SK-N-SH (cell line): Measurements from ENCODE around the gene NRIP2. TPM values are rescaled to one million over a fixed set of nuclear protein-coding genes. Genes with fewer than 3 reads are reported as not detected.

Experiments
- CTCF ChIA-PET: fragments of 300-600, 350-600 bp; formaldehyde crosslinking; extraction: SDS; loops from one replicate; lab custom pipeline; 2021; lab: Yijun Ruan, JAX
- POLR2A ChIA-PET: fragments of 350-600 bp; sonication (Branson Sonifier 250); formaldehyde crosslinking; extraction: SDS; loops from one replicate; lab custom pipeline; 2020; ENCODE audit warnings: antibody characterized with exemption, inconsistent platforms; lab: Yijun Ruan, JAX
- DNase-seq: peaks from one replicate; pipeline ENCODE4 v3.0.0; 2012
- H2AFZ ChIP-seq: fragments of 200-600 bp; sonication (generic); 2 replicates; pipeline ENCODE4 v1.8.1; 2016; ENCODE audit warnings: antibody characterized with exemption, mild to moderate bottlenecking, low read depth
- H3F3A ChIP-seq: fragments of 200-600 bp; sonication (generic); replicated peaks from 2 replicates; pipeline ENCODE3; 2016; ENCODE audit warnings: antibody characterized with exemption, mild to moderate bottlenecking; ENCODE audit not compliant: insufficient read depth
- H3K27ac ChIP-seq, 2 experiments: fragments of 200-500 bp in 1 of 2; fragments of 200-600 bp in 1 of 2; sonication (Bioruptor generic) in 1 of 2; sonication (generic), shearing (Covaris generic) in 1 of 2; 2 replicates each; pipeline versions ENCODE4 v1.5.1 to v1.6.1; 2014 to 2016; ENCODE audit warnings: low read depth in 2 of 2, inconsistent platforms in 1 of 2, low read length in 1 of 2, mild to moderate bottlenecking in 1 of 2, mixed read lengths in 1 of 2
- H3K27me3 ChIP-seq: fragments of 200-600 bp; sonication (generic), shearing (Covaris generic); 2 replicates; pipeline ENCODE4 v1.6.1; 2016; ENCODE audit warnings: mixed run types; ENCODE audit not compliant: insufficient read depth
- H3K36me3 ChIP-seq, 2 experiments: fragments of 200-500 bp in 1 of 2; fragments of 200-600 bp in 1 of 2; sonication (Bioruptor generic) in 1 of 2; sonication (generic) in 1 of 2; replicated peaks in 1 of 2; 2 replicates each; pipeline versions ENCODE3 to v1.5.1; 2014 to 2016; ENCODE audit warnings: low read length in 1 of 2, mild to moderate bottlenecking in 1 of 2; ENCODE audit not compliant: insufficient read depth in 2 of 2, control insufficient read depth in 1 of 2
- H3K4me1 ChIP-seq, 2 experiments: fragments of 200-500 bp in 1 of 2; fragments of 200-600 bp in 1 of 2; sonication (Bioruptor generic) in 1 of 2; sonication (generic), shearing (Covaris generic) in 1 of 2; 2 replicates each; pipeline versions ENCODE4 v1.5.1 to v1.6.1; 2014 to 2016; ENCODE audit warnings: low read depth in 1 of 2, low read length in 1 of 2, mixed run types in 1 of 2; ENCODE audit not compliant: insufficient read depth in 2 of 2, control insufficient read depth in 1 of 2
- H3K4me2 ChIP-seq: fragments of 200-600 bp; sonication (generic), shearing (Covaris generic); 2 replicates; pipeline ENCODE4 v1.6.1; 2017; ENCODE audit warnings: mixed run types
- H3K4me3 ChIP-seq, 2 experiments: fragments of 200-500 bp in 1 of 2; fragments of 200-600 bp in 1 of 2; sonication (Bioruptor generic) in 1 of 2; sonication (generic), shearing (Covaris generic) in 1 of 2; 2 replicates each; pipeline versions ENCODE4 v1.5.1 to v1.8.1; 2014 to 2016; ENCODE audit warnings: low read depth in 2 of 2, inconsistent platforms in 1 of 2, low read length in 1 of 2, mild to moderate bottlenecking in 1 of 2, mixed read lengths in 1 of 2, moderate library complexity in 1 of 2
- H3K79me2 ChIP-seq: fragments of 200-600 bp; sonication (generic); 2 replicates; pipeline ENCODE4 v1.8.1; 2017; ENCODE audit warnings: mild to moderate bottlenecking; ENCODE audit not compliant: insufficient read depth
- H3K9ac ChIP-seq: fragments of 200-600 bp; sonication (generic); 2 replicates; pipeline ENCODE4 v1.6.1; 2017; ENCODE audit warnings: mixed run types
- H3K9me2 ChIP-seq: fragments of 200-600 bp; sonication (generic); 2 replicates; pipeline ENCODE4 v1.6.1; 2017; ENCODE audit warnings: mixed run types
- H3K9me3 ChIP-seq: fragments of 200-600 bp; sonication (generic); 2 replicates; pipeline ENCODE4 v1.6.1; 2017; ENCODE audit warnings: mixed run types, mild to moderate bottlenecking, moderate library complexity
- H4K20me1 ChIP-seq: fragments of 200-600 bp; sonication (generic); 2 replicates; pipeline ENCODE4 v1.6.1; 2017; ENCODE audit warnings: mild to moderate bottlenecking, mixed run types; ENCODE audit not compliant: insufficient read depth
- CTCF ChIP-seq: fragments of 200-600 bp; sonication (generic); IDR thresholded peaks from 2 replicates; pipeline ENCODE4 v1.6.1; 2017; ENCODE audit warnings: antibody characterized with exemption, mild to moderate bottlenecking, moderate library complexity
- EZH2phosphoT487 ChIP-seq: fragments of 200-600 bp; sonication (generic); IDR thresholded peaks from 2 replicates; pipeline ENCODE4 v1.6.1; 2017; ENCODE audit warnings: low read depth, mixed run types, mild to moderate bottlenecking, antibody characterized with exemption, moderate library complexity, borderline replicate concordance
- IRF3 ChIP-seq: fragments of 150-350 bp; IDR thresholded peaks from 2 replicates; pipeline ENCODE4 v1.6.1; 2016; ENCODE audit warnings: mild to moderate bottlenecking, low read depth, low read length
- JUND ChIP-seq: IDR thresholded peaks from 2 replicates; pipeline ENCODE4 v1.4.0; 2012
- NFIC ChIP-seq: IDR thresholded peaks from 2 replicates; pipeline ENCODE4 v1.4.0; 2012; ENCODE audit warnings: borderline replicate concordance
- RAD21 ChIP-seq: IDR thresholded peaks from 2 replicates; pipeline ENCODE4 v1.6.1; 2012; ENCODE audit warnings: mild to moderate bottlenecking, low read length
- RFX5 ChIP-seq: IDR thresholded peaks from 2 replicates; pipeline ENCODE4 v1.6.1; 2012; ENCODE audit warnings: mild to moderate bottlenecking, improper control_type of control experiment, low read length
- SMC3 ChIP-seq: IDR thresholded peaks from 2 replicates; pipeline ENCODE4 v1.6.1; 2012; ENCODE audit warnings: low read depth, low read length, improper control_type of control experiment
- TEAD4 ChIP-seq: IDR thresholded peaks from 2 replicates; pipeline ENCODE4 v1.4.0; 2012; ENCODE audit warnings: mild to moderate bottlenecking, borderline replicate concordance; ENCODE audit not compliant: insufficient read depth
- YY1 ChIP-seq: IDR thresholded peaks from 2 replicates; pipeline ENCODE4 v1.4.0; 2012; ENCODE audit warnings: low read depth, mild to moderate bottlenecking
- WGBS: methylation state at CpG from one replicate; pipeline ENCODE4 v1.1.6; 2017; ENCODE audit warnings: low lambda C conversion rate; 5-methylcytosine and 5-hydroxymethylcytosine counted together
- polyA plus RNA-seq, 3 experiments: library from polyadenylated mRNA; depleted of rRNA; stranded (reverse); fragments of >200 nt; gene quantifications; 2 replicates each; pipeline ENCODE4 v1.2.3, GENCODE V29; 2012
- TF ChIP-seq, protein P1 (sequence below): IDR thresholded peaks from 2 replicates; pipeline ENCODE4 v1.4.0; 2012; ENCODE audit warnings: low read depth, borderline replicate concordance

Gene NRIP2
- polyA plus RNA-seq, 1 of the 3 experiments (the other 2 are of a cell fraction), result not detected

DNA sequence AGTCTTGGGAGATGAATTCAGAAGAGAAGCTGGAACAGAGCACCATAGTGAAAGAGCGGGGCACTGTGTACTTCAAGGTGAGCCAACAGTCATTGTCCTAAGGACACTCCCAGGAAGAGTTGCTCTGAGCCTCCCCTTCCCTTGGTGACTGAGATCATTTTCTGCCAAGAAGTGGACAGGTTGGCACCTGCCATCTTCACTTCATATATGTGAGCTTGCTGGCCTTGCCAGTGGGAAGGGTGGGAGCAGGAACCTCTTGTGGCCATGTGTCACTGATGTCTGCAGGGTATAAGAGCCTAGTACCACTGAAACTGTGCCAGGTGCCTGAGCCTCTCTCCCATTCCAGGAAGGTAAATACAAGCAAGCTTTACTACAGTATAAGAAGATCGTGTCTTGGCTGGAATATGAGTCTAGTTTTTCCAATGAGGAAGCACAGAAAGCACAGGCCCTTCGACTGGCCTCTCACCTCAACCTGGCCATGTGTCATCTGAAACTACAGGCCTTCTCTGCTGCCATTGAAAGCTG lies 34.7 kb downstream of the NRIP2 start:
- no peak for DNase-seq
- H3K9me3 ChIP-seq, result no peaks in the 10 kb centered on the region
- peaks cover 50 to 86% of the 10 kb centered on the region in 2 experiments for H3K36me3 ChIP-seq
- peaks cover 0 to 23% of the 10 kb centered on the region in 2 experiments; a peak in 3 of 4 replicates for H3K4me1 ChIP-seq
- peaks cover 24% of the 10 kb centered on the region for H3K79me2 ChIP-seq
- no peak overlapping the region for H2AFZ ChIP-seq
- 0 out of 2 replicates have a peak, but pooled peaks cover 5% of the 10 kb centered on the region for H4K20me1 ChIP-seq
- no peaks in the 10 kb centered on the region for H3K9me2 ChIP-seq
- H3K4me2 ChIP-seq, result no peak overlapping the region
- H3K4me3 ChIP-seq, result no peak overlapping the region
- no peaks in the 10 kb centered on the region for H3K27me3 ChIP-seq
- H3K9ac ChIP-seq, result no peak overlapping the region
- H3F3A ChIP-seq, result no peaks in the 10 kb centered on the region
- H3K27ac ChIP-seq, result no peak overlapping the region
- 87% methylated on average over 3 of the region's 3 CpGs for WGBS
- TF ChIP-seq RFX5, result no peak
- TF ChIP-seq IRF3, result no peak
- no peak for TF ChIP-seq TEAD4
- TF ChIP-seq NFIC, result no peak
- TF ChIP-seq, protein P1, sequence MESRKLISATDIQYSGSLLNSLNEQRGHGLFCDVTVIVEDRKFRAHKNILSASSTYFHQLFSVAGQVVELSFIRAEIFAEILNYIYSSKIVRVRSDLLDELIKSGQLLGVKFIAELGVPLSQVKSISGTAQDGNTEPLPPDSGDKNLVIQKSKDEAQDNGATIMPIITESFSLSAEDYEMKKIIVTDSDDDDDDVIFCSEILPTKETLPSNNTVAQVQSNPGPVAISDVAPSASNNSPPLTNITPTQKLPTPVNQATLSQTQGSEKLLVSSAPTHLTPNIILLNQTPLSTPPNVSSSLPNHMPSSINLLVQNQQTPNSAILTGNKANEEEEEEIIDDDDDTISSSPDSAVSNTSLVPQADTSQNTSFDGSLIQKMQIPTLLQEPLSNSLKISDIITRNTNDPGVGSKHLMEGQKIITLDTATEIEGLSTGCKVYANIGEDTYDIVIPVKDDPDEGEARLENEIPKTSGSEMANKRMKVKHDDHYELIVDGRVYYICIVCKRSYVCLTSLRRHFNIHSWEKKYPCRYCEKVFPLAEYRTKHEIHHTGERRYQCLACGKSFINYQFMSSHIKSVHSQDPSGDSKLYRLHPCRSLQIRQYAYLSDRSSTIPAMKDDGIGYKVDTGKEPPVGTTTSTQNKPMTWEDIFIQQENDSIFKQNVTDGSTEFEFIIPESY, result no peak
- TF ChIP-seq JUND, result no peak
- no peak for TF ChIP-seq EZH2phosphoT487
- TF ChIP-seq SMC3, result no peak
- ChIA-PET POLR2A (no interaction called here), CTCF (interaction anchor here (0.5 to 2.8 kb wide), 6 partner anchors 11 to 234 kb away, joined by 3 to 18 read pairs (median 4); no protein-coding TSS in a partner anchor)

DNA sequence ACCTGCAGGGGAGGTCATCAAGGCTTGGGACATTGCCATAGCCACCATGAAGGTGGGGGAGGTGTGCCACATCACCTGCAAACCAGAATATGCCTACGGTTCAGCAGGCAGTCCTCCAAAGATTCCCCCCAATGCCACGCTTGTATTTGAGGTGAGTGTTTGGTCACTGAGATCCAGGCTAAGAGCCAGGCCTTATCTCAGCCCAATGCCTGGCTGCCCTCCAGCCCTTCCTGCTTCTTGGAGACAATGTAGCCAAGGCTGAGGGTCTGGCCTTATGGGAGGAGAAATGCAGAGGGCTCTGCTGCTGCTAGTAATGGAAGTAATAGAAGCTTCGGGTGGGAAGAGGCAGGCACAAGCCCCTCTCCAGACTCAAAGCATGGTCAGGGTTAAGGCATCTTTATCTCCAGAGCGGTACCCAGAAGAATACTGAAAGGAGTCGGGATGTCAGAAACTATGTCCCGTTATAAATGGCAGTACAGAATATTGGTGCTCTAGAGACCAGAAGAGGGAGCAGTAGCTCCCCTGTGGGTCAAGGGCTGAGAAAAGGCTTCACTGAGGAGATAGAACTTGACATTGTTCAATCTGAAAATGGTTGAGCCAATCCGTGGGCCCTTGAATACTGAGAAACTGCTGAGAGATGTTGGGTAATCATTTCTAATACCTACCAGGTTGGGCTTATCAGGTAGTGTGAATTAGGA lies 37.0 kb downstream of the NRIP2 start:
- TF ChIP-seq CTCF (peak; percentile 26), YY1 (no peak), RFX5 (no peak), RAD21 (0 out of 2 replicates have a peak, but pooled peaks have one; percentile 5)
- Histone ChIP-seq H3K79me2 (peaks cover 24% of the 10 kb centered on the region), H3K4me1 (peaks cover 0 to 23% of the 10 kb centered on the region in 2 experiments; a peak in 3 of 4 replicates), H3K9me3 (no peaks in the 10 kb centered on the region), H3K4me3 (no peak overlapping the region; a peak in 1 of 4 replicates), H3K9me2 (no peaks in the 10 kb centered on the region), H3K9ac (no peak overlapping the region), H3K27me3 (no peaks in the 10 kb centered on the region), H4K20me1 (0 out of 2 replicates have a peak, but pooled peaks cover 5% of the 10 kb centered on the region), H3K36me3 (peaks cover 40 to 64% of the 10 kb centered on the region in 2 experiments), H3K27ac (no peak overlapping the region; a peak in 1 of 4 replicates), H2AFZ (no peak overlapping the region), H3K4me2 (no peak overlapping the region), H3F3A (no peaks in the 10 kb centered on the region)
- CTCF ChIA-PET, result interaction anchor here (0.8 to 6.7 kb wide), 4 partner anchors 13 to 109 kb away, joined by 3 to 54 read pairs (median 4); no protein-coding TSS in a partner anchor
- WGBS, result 94% methylated on average over 7 of the region's 7 CpGs
- no peak for DNase-seq
- POLR2A ChIA-PET, result no interaction called here
